HPDE6-E6E7 (cell line): ENCODE data around the gene MLLT6.
"Not testable (repeated sequence)": the region's sequence is repeated elsewhere in the genome, so short reads cannot be mapped to it uniquely, and the experiment has no call there.

ENCODE experiments used
- DNase-seq: peaks from one replicate; pipeline ENCODE4 v3.0.0; 2011; ENCODE audit warnings: missing footprints; ENCODE audit errors: extremely low spot score

MLLT6 gene

DNA sequence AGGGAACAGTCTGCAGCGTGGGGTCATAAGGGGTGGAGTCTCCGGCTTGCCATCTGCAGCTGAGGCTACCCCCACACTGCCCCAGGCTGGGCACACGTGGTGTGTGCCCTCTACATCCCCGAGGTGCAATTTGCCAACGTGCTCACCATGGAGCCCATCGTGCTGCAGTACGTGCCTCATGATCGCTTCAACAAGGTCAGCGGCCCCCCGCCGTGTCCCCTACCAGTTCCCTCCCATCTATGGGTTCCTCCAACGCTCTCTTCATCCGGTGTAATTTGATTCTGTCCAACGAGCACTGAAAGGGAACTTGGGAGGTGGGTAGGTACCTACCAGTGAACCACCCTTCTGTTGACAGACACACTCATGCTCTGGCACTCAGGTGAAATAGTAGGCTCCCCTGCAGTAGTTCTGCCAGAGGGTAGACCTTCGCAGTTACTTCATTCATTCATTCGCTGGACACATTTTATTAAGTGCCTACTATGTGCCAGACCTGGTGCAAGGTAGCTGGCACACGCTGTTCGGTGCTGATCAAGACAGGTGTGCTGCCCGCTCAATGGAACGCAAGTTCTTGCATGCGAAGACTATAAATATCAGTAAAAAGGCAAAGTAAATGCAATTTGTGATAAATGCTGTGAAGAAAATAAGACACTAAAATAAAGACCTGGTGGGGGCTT is 2.7 kb downstream of the MLLT6 start:
- no peak for DNase-seq

DNA sequence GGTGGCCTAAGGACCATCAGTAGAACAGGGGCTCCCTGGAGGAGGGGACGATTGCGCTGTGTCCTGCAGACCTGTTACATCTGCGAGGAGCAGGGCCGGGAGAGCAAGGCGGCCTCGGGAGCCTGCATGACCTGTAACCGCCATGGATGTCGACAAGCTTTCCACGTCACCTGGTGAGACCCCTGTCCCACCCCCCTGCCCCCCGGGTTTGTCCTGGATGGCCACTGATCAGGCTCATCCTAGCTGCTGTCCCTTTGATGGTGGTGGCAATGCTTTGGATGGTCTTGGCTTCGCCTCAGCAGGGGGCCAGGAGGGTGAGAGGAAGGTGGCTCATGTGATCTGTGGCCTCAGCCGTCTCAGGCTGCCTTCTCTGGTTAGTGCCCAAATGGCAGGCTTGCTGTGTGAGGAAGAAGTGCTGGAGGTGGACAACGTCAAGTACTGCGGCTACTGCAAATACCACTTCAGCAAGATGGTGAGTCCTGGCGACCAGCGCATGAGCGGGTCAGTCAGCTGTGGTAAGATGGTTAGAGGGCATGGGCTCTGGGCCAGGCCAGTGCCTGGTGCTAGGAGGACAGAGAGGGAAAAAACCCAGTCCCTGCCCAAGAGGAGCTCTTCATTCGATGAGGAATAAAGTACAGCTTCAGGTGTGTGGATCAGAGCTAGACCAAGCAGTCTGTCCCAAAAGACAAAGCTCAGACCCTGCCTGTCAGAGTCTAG is 4.2 kb downstream of the MLLT6 start:
- DNase-seq = no peak

DNA sequence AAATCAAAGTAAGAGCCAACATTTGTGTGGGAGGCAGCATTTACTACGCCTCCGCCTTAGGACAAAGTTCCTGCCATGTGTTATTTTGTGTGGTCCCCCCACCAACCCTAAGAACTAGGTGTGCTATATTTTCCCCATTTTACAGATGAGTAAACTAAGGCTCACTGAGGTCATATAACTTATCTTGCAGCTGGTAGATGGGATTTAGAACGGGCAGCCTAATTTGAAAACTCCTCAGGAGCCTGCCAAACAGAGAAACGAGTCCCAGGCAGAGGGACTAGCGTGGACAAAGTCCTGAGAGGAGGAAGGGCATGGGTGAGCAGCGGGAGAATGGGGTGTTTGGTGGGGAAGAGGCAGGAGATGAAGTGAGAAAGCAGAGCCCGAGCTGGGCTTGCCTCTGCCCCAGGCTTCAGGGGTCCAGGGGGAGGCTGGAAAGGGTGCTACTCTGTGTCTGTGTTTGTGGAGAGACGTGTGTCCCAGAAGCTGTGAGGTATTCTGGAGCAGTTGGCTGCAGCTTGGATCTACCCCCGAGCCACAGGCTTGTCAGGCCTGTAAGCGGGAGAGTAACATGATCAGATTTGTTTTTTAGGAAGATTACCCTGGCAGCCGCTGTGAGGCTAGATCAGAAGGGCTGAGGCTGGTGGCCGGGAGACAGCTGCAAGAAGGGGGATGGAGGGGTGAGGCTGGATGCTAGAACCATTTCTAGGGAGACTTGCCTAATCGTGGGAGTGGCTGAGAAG is 5.0 kb downstream of the MLLT6 start:
- no peak for DNase-seq

DNA sequence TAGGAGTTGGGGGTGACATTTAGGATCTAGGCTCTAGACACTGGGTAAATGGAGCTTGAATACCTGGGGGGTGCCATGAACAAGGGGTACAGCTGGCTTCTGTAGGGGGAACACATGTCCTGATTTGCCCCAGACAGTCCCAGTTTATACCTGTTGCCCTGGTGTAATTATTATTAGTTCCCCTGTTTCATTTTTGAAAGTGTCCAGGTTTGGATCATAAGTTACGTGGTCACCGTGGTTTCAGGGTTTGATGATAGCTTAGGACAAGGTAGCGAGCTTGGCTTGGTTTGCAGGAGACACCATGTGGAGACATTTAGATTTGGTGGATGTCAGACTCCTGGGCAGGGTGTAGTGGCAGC is 5.5 kb downstream of the MLLT6 start:
- no peak for DNase-seq

DNA sequence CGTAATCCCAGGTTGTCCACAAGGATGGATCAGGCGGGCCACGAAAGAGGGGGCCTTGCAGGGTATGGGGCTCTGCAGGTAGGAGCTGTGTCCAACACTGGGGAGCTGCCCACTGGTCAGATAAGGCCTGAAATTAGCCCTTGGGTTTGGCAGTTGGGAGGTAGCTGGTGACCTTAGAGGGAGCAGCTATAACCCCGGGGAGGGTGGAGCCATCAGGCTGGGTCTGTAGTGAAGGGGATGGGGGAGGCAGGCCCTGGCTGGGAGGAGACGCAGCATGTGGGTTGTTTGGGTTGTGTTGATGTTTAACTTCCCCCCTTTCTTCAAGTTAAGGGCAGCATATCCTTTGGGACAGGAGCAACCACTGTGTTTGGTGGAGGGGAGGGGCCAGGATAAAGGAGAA is 5.9 kb downstream of the MLLT6 start:
- DNase-seq = no peak

DNA sequence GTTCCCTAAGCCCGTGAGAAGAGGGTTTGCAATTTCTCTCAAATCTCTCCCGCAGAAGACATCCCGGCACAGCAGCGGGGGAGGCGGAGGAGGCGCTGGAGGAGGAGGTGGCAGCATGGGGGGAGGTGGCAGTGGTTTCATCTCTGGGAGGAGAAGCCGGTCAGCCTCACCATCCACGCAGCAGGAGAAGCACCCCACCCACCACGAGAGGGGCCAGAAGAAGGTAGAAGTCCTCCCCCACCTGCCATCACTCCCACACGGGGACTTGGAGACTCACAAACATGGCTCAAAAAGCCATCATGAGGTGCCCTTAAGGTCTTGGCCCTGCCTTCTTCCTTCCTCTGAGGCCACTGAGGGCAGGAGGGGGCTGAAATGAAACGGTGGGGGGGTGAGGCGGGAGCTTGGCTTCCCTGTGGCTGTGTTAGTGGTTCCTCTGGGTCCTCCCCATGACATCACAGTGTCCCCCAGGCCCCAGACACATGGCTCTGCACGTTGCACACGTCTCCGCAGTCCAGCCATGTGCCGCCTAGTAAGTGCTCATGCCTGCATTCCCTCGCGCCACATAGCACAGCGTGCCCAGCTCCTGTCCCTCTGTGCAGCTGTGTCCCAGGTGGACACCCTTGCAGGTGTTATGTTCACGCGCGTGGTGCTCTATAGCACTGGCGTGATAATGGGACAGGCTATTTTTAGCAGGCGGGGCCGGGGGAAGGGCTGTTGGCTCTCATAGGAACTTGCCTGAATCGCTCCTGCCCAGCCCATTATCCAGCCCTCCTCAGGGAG is 6.9 kb downstream of the MLLT6 start:
- DNase-seq = no peak

DNA sequence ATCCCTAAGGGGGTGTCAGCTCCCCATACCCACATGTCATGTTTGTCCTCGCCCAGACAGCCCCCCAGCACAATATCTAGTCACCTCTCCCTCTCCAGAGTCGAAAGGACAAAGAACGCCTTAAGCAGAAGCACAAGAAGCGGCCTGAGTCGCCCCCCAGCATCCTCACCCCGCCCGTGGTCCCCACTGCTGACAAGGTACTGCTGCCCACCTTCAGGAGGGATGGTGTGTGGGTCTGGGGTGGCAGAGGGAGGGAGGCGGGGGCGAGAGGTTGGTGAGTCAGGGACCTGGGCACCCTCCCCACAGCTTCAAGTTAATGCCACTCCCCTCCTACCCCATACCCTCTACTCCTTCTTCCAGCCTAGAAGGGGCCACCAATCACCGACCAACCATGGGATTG is 7.5 kb downstream of the MLLT6 start:
- no peak for DNase-seq

DNA sequence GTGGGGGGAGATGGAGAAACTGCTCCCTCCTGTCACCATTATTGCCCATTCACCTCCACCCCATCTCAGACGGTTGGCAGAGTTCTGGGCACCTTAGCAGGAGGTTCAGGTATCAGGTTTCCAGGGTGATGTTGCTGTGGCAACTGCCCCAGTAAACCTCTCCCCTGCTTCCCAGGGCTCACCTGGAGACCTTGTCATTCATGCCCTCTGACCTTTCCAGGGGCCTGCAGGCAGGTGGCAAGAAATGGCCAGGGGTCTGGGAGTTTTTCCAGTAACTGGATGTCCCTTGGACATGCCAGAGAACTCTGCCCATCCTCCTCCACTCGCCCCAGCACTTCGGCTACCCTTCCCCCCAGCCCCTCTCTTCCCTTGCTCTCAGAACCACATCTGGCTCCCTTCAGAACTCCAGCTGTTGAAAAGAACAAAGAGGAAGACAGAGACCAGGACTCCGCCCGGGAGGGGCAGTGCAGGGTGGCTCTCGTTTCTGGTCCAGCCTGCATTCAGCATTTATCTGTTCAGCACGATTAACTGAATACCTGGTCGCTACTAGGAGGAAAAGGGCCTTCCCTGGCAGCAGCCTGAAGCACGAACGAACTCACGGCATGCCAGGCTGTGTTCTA is 8.5 kb downstream of the MLLT6 start:
- no peak for DNase-seq

DNA sequence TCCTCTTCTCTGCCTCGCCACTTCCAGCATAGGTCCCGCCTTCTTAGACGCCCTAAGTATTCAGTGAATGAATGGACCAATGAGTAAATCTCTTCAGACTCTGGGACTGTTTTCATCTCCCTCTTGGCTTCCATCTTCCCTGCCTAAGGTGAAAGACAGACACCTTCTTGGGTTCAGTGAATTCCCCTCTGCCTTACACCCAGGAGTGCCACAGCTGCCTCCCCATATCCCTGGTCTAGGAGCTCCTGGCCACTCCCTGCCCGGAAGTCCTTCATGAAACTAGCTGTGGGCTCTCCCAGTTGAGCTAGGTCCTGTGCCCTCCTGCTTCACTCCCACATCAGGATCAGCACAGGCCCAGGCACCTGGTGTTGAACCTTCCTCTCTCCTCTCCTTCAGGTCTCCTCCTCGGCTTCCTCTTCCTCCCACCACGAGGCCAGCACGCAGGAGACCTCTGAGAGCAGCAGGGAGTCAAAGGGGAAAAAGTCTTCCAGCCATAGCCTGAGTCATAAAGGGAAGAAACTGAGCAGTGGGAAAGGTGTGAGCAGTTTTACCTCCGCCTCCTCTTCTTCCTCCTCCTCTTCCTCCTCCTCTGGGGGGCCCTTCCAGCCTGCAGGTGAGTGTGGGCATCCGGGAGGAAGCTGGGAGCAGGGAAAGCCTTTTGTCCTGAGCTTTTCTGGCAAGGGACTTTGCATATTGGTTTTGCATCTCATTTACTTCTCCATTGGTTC is 10.3 kb downstream of the MLLT6 start:
- DNase-seq = no peak

DNA sequence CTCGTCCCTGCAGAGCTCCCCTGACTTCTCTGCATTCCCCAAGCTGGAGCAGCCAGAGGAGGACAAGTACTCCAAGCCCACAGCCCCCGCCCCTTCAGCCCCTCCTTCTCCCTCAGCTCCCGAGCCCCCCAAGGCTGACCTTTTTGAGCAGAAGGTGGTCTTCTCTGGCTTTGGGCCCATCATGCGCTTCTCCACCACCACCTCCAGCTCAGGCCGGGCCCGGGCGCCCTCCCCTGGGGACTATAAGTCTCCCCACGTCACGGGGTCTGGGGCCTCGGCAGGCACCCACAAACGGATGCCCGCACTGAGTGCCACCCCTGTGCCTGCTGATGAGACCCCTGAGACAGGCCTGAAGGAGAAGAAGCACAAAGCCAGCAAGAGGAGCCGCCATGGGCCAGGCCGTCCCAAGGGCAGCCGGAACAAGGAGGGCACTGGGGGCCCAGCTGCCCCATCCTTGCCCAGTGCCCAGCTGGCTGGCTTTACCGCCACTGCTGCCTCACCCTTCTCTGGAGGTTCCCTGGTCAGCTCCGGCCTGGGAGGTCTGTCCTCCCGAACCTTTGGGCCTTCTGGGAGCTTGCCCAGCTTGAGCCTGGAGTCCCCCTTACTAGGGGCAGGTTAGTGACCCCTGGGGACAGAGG is 11.4 kb downstream of the MLLT6 start:
- DNase-seq = no peak

DNA sequence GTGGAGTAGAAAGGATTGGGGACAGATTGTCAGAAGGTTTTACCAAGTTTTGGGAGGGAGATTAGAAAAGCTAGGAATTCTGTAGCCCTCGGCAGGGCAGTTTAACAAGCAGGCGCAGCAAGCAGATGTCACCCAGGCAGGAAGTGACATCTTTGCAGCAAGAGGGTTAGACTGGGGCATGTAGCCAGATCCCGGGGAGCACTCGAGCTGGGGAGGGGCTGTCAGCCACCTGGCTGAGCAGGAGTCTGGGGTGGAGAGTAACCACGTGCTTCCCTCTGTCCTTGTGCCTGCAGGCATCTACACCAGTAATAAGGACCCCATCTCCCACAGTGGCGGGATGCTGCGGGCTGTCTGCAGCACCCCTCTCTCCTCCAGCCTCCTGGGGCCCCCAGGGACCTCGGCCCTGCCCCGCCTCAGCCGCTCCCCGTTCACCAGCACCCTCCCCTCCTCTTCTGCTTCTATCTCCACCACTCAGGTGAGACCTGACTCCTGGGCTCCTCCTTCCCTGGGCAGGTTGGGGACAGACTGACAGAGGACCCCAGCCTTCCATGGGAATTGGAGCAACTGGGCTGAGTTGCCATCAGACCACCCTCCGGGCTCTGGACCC is 12.2 kb downstream of the MLLT6 start:
- no peak for DNase-seq

DNA sequence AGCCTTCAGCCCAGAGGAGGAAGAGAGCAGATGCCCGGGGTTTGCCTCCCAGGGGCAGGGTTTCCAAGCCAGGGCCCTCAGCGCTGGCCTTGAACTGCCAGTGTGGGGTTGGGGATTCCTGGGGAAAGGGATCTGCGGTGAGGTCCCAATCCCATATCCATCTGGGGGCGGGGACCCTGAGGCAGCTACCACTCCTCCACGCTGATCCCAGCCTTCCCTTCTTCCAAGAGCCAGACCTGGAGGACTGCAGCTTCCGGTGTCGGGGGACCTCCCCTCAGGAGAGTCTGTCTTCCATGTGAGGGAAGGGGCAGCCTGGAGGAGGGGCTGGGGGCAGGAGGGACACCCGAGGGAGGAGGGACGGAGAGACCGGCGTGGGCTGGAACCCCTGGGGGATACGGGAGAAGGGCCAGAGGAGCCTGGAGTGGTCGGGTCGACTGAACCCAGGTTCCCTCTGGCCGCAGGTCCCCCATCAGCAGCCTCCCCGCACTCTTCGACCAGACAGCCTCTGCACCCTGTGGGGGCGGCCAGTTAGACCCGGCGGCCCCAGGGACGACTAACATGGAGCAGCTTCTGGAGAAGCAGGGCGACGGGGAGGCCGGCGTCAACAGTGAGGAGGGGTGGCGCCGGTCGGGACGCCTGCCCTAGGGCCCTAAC is 14.3 kb downstream of the MLLT6 start:
- no peak for DNase-seq

DNA sequence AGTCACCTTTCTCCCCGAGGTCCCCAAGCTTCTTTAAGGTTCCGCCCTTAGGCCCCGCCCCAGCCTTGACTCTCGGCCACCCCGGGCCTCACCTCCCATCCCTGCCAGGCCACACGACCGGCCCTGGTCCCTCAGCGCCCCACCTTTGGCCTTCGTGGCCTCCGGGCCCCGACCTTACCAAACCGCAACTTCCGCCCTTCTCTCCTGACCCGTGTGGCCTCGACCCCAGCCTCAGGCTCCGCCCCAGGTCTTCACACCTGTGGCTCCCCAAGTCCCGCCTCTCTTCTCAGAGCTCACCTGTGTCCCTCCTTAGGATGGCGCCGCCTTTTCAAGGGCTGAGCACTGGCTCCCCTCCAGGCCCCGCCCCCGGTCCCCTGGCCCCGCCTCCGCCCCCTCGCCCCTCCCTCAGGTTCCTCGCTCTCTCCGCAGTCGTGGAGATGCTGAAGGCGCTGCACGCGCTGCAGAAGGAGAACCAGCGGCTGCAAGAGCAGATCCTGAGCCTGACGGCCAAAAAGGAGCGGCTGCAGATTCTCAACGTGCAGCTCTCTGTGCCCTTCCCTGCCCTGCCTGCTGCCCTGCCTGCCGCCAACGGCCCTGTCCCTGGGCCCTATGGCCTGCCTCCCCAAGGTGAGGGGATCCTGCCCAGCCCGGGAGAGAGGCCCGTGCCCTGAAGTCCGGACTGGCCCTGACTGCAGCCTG is 15.0 kb downstream of the MLLT6 start:
- no peak for DNase-seq

DNA sequence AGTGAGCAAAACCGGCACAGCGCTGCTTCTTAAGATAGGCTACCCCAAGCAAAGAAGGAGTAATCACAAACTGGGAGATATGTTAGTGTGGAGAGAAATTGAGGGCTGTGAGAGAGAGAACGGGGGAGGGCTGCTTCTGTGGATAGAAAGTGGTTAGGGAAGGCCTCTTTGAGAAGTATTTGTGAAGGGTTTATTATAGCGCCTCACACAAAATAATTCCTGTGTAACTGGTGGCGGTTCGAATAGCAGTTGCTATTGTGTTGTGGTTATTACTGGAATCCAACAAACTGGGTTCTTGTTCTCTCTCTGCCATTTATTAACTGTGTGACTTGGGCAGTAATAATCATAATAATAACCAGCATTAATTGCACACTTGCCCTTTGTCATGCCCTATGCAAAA is 15.9 kb downstream of the MLLT6 start:
- DNase-seq = no peak

DNA sequence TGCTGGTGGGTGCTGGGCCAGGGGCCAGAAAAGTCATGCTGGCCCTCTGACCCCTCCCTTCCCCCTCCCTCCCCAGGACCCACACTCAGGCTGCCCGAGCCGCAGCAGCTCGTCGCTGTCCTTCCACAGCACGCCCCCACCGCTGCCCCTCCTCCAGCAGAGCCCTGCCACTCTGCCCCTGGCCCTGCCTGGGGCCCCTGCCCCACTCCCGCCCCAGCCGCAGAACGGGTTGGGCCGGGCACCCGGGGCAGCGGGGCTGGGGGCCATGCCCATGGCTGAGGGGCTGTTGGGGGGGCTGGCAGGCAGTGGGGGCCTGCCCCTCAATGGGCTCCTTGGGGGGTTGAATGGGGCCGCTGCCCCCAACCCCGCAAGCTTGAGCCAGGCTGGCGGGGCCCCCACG is 16.7 kb downstream of the MLLT6 start:
- no peak for DNase-seq

DNA sequence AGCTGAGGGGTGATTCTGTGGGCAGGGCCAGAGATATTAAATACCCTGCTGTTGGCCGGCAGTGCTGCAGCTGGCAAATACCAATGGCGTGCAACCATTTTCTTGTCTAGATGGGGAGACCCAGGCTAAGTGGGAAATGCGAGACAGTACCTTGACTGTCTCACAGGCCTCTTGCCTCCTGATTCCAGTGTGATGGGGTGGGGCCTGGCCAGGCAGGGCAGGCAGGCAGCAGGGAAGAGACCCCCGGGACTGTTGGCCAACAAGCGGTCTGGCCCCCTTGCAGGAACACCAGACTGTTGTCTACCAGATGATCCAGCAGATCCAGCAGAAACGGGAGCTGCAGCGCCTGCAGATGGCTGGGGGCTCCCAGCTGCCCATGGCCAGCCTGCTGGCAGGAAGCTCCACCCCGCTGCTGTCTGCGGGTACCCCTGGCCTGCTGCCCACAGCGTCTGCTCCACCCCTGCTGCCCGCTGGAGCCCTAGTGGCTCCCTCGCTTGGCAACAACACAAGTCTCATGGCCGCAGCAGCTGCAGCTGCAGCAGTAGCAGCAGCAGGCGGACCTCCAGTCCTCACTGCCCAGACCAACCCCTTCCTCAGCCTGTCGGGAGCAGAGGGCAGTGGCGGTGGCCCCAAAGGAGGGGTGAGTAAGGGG is 19.4 kb downstream of the MLLT6 start:
- no peak for DNase-seq

DNA sequence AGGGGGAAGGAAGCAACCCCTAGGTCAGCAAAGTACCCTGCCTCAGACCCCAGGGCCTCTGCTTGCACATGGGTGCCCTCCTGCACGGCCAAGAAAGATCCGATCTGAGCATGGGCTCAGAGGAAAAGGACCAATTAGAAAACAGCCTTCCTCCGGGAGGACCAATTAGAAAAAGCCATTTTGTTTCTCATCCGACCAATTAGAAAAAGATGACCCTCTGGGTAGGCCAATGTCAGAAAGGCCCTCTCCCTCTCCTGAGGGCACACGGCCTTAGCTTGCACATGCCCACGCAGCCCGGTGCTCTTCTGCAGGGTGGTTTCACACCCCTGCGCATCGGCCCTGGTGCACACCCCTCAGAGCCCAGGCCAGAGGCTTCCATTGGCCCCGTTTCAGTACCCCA is 20.0 kb downstream of the MLLT6 start:
- DNase-seq = no peak

DNA sequence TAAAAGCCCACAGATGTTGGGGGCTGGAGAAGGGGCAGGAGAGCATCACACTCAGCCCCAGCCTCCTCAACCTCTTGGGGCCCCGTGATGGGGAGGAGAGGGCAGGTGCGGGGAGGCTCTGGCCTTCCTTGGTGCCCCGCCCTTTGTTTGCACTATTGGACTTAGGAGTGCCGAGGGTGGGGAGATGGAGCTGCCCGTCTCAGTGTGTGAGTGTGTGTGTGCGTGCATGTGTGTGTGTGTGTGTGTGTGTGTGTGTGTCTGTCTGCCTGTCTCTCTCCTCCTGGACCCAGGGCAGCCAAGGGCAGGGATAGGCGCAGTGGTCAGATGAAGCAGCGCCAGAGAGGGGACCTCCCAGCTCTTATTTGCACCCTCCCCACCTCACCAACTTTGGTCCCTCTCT is 21.1 kb downstream of the MLLT6 start:
- not testable (repeated sequence) for DNase-seq

DNA sequence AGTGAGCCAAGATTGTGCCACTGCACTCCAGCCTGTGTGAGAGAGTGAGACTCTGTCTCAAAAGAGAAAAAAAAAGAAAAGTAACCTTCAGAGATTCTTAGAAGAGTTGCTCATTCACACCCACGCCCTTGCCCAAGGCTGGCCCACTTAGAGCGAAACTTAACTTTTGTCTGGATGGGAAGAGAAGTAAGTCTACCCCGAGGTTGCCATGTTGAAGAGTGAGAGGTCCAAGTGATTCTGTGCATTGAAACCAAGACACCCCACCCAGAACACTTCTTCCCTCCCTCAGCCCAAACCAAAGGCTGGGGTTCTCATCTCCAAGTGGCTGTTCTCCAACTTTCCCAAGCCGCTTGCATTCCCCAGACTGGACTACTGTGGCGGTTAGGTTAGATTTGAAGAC is 22.7 kb downstream of the MLLT6 start:
- DNase-seq = no peak
